HUES6 (cell line): ENCODE measurements around the gene SMKR1.
"Not testable (repeated sequence)": the region's sequence is repeated elsewhere in the genome, so short reads cannot be mapped to it uniquely, and the experiment has no call there.

Source experiments
- H3K27ac ChIP-seq: 2 replicates; pipeline ENCODE4 v1.7.0; 2013; ENCODE audit warnings: low read depth, mild to moderate bottlenecking, low read length, inconsistent platforms
- H3K27me3 ChIP-seq: 2 replicates; pipeline ENCODE4 v1.6.1; 2013; ENCODE audit warnings: low read length; ENCODE audit not compliant: control insufficient read depth, insufficient read depth
- H3K36me3 ChIP-seq: 2 replicates; pipeline ENCODE4 v1.6.1; 2013; ENCODE audit warnings: low read length; ENCODE audit not compliant: control insufficient read depth, insufficient read depth
- H3K4me1 ChIP-seq: 2 replicates; pipeline ENCODE4 v1.6.1; 2013; ENCODE audit warnings: low read length; ENCODE audit not compliant: control insufficient read depth, insufficient read depth
- H3K4me3 ChIP-seq: 2 replicates; pipeline ENCODE4 v1.5.1; 2013; ENCODE audit warnings: low read depth, low read length
- H3K9ac ChIP-seq: one replicate; pipeline ENCODE4 v1.6.1; 2013; ENCODE audit warnings: mild to moderate bottlenecking, low read length
- H3K9me3 ChIP-seq: 2 replicates; pipeline ENCODE4 v1.6.1; 2013; ENCODE audit warnings: low read depth, low read length; ENCODE audit not compliant: control insufficient read depth, insufficient read depth

Gene SMKR1

DNA sequence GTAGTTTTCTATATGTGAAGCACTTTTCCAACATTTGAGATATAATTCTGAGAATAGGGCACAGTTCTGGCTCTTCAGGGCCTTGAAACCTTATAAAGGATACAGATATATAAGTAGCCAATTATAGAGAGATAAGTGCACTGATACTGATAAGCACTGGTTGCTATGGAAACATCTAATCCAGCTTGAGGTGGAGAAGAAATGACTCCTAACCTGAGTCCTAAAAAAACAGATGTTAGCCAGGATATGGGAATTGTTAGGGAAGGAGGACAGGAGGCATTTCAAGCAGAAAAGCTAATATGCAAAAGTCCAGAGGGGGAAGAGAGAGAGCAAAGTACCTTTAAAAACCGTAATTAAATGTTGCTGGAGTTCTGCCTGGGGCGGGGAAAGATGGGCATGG lies 37.3 kb upstream of the SMKR1 start:
- no peak overlapping the region for H3K9ac ChIP-seq
- H3K27me3 ChIP-seq, result no peaks in the 10 kb centered on the region
- peaks cover 8% of the 10 kb centered on the region; the same call in 1 of the 2 replicates for H3K4me1 ChIP-seq
- no peak overlapping the region for H3K27ac ChIP-seq
- H3K9me3 ChIP-seq, result no peaks in the 10 kb centered on the region
- no peak overlapping the region for H3K4me3 ChIP-seq
- peaks cover 63% of the 10 kb centered on the region for H3K36me3 ChIP-seq

DNA sequence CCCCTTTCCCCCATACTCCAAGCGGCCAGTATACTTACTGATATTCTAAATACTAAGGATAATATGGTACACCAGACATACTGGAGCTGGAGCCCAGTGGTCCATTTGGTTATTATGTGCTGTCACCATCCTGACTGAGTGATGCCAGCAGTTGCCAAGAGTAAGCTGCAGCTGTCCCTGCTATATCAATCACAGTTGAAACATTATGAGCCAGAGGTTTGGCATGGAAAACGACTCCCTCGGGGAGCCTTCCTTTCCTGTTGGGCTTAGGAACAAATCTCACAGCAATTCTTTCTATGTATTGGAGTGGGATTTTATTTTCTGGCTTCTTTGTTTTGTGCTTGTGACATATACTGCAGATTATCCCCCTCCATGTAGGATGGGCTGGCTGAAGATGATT lies 35.5 kb upstream of the SMKR1 start:
- Histone ChIP-seq H3K36me3 (peaks cover 46% of the 10 kb centered on the region), H3K9me3 (no peaks in the 10 kb centered on the region), H3K4me1 (peaks cover 16% of the 10 kb centered on the region)

DNA sequence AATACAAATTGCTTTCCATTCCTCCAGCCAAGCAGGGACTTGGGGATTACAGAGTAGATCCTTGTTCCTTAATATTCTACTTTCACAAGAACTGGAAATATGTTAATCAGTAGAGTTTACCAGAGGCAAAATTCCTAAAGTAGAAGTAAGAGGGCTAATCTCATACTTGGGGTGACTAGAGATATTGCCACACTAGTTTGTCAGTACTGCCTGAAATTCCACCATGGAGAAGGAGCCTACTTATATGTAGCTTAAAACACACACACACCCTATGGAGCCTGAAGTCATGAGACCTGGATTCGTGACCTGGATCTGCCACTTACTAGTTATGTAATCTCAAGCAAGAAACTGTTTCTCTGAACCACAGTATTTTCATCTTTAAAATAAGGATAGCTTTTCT lies 34.2 kb upstream of the SMKR1 start:
- peaks cover 16% of the 10 kb centered on the region for H3K4me1 ChIP-seq

More for the DNA sequence above, 35.5 kb upstream of the SMKR1 start:
- H3K27me3 ChIP-seq, result no peaks in the 10 kb centered on the region
- H3K9ac ChIP-seq, result no peak overlapping the region
- no peak overlapping the region for H3K4me3 ChIP-seq
- no peak overlapping the region for H3K27ac ChIP-seq

DNA sequence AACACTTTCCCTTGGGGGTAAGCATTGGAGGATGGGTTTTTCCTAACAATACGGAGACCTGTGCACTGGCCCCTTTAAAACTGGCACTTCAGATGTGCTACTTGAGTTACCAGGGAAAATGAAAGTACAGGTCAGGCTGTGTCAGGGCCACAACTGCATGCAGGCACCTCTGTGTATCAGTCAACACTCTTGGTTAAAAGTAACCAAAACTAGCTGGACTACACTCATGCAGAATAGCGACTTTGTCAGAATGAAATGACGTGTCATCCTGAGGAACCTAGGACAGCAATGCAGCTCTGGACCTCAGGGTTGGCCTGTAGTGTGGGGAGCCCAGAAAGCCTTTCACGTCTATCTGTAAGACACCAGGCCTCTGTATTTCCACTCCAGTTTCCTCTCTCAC lies 33.8 kb upstream of the SMKR1 start:
- peaks cover 16% of the 10 kb centered on the region for H3K4me1 ChIP-seq
- H3K27me3 ChIP-seq, result no peaks in the 10 kb centered on the region
- H3K36me3 ChIP-seq, result peaks cover 31% of the 10 kb centered on the region

More for the DNA sequence above, 34.2 kb upstream of the SMKR1 start:
- Histone ChIP-seq H3K9ac (no peak overlapping the region), H3K4me3 (no peak overlapping the region), H3K27ac (no peak overlapping the region), H3K9me3 (no peaks in the 10 kb centered on the region), H3K36me3 (peaks cover 33% of the 10 kb centered on the region), H3K27me3 (no peaks in the 10 kb centered on the region)

DNA sequence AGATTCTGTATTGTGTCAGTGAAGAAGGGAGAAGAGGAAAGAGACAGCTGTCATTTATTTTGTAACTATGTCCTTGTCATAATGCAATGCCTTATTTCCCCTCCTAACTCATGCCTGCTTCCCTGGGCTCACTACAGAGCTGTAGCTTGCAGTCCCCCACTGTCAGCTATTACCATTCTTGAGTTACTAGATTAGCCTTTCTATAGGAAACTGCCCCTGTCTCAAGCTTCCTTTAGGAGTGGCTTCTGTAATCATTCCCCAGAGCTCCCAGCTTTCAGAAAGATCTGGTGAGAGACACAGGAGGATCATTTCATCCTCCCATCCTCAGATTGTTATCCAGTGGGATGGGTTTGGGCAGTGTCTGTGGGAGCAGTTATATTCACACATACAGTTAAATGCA lies 32.4 kb upstream of the SMKR1 start:
- Histone ChIP-seq H3K9me3 (no peaks in the 10 kb centered on the region), H3K9ac (no peak overlapping the region), H3K4me1 (peaks cover 16% of the 10 kb centered on the region), H3K27ac (no peak overlapping the region), H3K4me3 (no peak overlapping the region), H3K27me3 (no peaks in the 10 kb centered on the region), H3K36me3 (peaks cover 22% of the 10 kb centered on the region)

More for the DNA sequence above, 33.8 kb upstream of the SMKR1 start:
- H3K9me3 ChIP-seq, result no peaks in the 10 kb centered on the region
- no peak overlapping the region for H3K4me3 ChIP-seq
- no peak overlapping the region for H3K9ac ChIP-seq
- H3K27ac ChIP-seq, result no peak overlapping the region

DNA sequence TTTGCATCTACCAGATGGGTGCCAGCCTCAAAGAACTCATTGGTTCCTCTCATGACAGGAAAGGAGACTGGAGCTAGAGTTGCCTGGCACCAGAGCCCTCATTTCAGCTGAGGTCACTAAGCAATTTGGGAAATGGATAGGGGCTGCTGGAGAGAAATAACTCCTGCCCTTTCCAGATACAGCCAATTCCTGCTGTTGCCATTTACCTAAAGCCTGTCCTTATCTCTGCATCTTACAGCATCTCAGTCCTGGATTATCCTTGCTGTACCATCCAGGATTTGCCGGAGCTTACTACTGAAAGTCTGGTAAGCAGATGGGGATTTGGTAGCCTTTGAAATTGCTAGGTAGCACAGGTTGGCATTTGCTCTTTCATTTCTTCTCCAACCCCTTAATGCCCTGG lies 31.9 kb upstream of the SMKR1 start:
- Histone ChIP-seq H3K27ac (no peak overlapping the region), H3K4me3 (no peak overlapping the region), H3K4me1 (peaks cover 16% of the 10 kb centered on the region), H3K36me3 (peaks cover 21% of the 10 kb centered on the region), H3K9me3 (no peaks in the 10 kb centered on the region), H3K27me3 (no peaks in the 10 kb centered on the region), H3K9ac (no peak overlapping the region)

DNA sequence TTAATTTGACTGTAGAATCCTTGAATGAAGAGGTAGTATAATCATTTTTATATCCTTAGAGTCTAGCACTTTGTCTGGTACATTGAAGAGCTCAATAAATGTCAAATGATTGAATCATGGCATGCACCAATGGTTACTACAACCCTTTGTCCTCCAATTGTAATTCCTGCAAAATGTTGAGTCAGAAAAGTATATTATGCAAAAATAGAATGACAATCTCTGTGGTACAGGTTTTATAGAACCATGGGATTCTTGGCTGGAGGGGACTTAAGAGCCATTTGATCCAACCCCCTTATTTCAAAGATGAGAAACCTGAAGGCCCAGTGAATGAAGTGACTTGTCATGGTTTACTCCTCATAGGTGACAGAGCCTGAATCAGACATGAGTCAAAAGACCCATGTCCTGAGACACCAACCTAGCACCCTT lies 30.9 kb upstream of the SMKR1 start:
- Histone ChIP-seq H3K9me3 (no peaks in the 10 kb centered on the region; the same call in 1 of the 2 replicates), H3K9ac (no peak overlapping the region), H3K27me3 (no peaks in the 10 kb centered on the region), H3K36me3 (peaks cover 16% of the 10 kb centered on the region), H3K4me1 (peaks cover 16% of the 10 kb centered on the region), H3K27ac (no peak overlapping the region), H3K4me3 (no peak overlapping the region)

DNA sequence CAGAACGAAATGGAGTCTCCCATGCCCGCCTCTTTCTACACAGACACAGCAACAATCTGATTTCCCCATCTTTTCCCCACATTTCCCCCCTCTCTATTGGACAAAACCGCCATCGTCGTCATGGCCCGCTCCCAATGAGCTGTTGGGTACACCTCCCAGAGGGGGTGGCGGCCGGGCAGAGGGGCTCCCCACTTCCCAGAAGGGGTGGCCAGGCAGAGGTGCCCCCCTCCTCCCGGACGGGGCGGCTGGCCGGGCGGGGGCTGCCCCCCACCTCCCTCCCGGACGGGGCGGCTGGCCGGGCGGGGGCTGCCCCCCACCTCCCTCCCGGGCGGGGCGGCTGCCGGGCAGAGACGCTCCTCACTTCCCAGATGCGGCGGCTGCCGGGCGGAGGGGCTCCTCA lies 26.4 kb upstream of the SMKR1 start:
- H3K36me3 ChIP-seq, result peaks cover 17% of the 10 kb centered on the region
- H3K27ac ChIP-seq, H3K4me1 ChIP-seq, H3K4me3 ChIP-seq, H3K9ac ChIP-seq, H3K9me3 ChIP-seq, H3K27me3 ChIP-seq: not testable (repeated sequence)

DNA sequence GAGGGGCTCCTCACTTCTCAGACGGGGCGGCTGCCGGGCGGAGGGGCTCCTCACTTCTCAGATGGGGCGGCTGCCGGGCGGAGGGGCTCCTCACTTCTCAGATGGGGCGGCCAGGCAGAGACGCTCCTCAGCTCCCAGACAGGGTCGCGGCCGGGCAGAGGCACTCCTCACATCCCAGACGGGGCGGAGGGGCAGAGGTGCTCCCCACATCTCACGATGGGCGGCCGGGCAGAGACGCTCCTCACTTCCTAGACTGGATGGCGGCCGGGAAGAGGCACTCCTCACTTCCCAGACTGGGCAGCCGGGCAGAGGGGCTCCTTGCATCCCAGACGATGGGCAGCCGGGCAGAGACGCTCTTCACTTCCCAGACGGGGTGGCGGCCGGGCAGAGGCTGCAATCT lies 25.9 kb upstream of the SMKR1 start:
- H3K36me3 ChIP-seq, result peaks cover 18% of the 10 kb centered on the region
- H3K27ac ChIP-seq, H3K4me3 ChIP-seq, H3K9ac ChIP-seq, H3K27me3 ChIP-seq, H3K9me3 ChIP-seq, H3K4me1 ChIP-seq: not testable (repeated sequence)

DNA sequence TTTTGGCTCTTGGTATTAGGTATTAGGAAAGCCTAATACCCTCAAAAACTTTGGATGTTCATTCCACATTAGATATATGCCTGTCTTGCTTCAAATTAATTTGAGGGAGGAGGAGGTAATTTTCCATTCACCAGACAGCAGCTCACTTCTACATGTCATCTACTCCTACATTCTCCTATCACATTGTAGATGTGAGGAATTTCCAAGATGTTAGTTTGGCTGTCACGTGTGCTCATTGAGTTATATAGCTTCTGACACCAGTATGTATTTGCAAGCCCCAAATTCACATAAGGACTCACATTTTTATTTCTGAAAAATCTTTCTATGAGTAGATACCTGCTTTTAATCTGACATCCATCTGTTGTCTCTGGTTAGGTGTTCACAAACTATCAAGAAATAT lies 22.5 kb upstream of the SMKR1 start:
- H3K9ac ChIP-seq, result no peak overlapping the region
- H3K4me1 ChIP-seq, result no peaks in the 10 kb centered on the region
- no peak overlapping the region for H3K4me3 ChIP-seq
- no peak overlapping the region for H3K27ac ChIP-seq
- peaks cover 15% of the 10 kb centered on the region for H3K36me3 ChIP-seq
- no peaks in the 10 kb centered on the region; the same call in 1 of the 2 replicates for H3K9me3 ChIP-seq
- no peaks in the 10 kb centered on the region for H3K27me3 ChIP-seq

DNA sequence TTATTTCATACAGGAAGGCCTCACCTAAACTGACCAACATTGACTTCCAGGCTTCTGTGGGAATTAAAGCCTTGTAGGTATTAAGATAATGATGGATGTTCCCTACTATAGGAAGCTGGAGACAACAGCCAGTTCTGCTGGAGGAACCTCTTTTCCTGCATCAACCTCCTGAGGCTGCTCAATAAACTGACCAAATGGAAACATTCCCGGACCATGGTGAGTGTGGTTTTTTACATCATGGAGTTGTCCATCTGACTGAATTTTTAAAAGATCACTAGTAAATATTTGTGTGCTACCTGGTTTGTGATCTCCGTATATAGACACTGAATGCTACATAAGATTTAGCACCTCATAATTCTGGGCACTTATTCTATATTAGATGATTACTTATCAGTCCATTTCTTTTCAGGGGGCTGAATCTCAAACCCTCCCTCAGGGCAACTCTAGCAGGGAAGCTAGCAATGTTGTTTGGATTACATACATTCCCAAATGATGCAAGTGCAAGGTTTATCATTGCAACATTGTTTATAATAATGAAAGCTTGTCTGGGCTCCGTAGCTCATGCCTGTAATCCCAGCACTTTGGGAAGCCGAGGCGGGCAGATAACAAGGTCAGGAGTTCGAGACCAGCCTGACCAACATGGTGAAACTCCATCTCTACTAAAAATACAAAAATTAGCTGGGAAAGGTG lies 21.5 kb upstream of the SMKR1 start:
- Histone ChIP-seq H3K4me1 (no peaks in the 10 kb centered on the region), H3K27ac (no peak overlapping the region), H3K27me3 (no peaks in the 10 kb centered on the region), H3K4me3 (no peak overlapping the region), H3K9me3 (no peaks in the 10 kb centered on the region; the same call in 1 of the 2 replicates), H3K36me3 (peaks cover 13% of the 10 kb centered on the region), H3K9ac (no peak overlapping the region)
